ENCODE measurements around the gene PLCL2.
A peak's percentile ranks its signal among the peaks of the same experiment; 100 is the strongest.

PLCL2 gene

DNA sequence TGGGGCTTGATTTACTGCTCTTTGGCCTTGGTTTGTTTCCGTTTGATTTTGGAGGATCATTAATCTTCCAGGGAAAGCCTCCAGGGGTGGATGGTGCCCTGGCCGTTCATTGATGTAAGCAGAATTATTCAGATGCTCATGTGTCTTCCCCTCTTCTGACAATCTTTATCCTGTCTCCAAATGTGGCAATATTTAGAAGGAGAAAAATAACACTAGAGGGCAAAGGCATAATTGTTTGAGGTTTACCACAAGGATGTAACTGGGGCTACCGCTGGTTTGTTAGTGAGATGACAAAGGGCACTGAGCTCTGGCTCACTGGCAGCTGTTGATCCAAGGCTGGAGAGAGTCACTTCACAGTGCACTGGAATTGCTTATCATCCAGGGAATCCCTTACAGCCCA, 18.2 kb upstream of the PLCL2 start:
- DNase-seq (ENCODE audit: low read depth), result peak; percentile 47

DNA sequence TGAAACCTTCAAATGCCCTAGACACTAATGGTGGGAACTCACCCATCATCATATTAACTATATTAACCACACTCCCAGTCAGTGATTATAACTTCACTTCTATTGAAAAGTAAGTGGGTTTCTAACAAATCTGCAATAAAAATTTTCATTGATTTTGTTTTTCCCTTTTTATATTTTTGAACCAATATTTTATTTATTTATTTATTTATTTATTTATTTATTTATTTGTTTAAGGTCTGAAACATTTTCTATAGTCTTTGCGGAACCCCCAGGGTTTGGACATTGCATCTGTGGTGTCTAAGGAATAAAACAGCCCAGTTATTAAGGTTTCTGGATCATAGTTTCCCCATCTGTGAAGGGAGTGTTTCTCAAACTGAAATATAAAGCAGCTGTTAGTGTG, 16.2 kb upstream of the PLCL2 start:
- no peak for DNase-seq (ENCODE audit: low read depth)

DNA sequence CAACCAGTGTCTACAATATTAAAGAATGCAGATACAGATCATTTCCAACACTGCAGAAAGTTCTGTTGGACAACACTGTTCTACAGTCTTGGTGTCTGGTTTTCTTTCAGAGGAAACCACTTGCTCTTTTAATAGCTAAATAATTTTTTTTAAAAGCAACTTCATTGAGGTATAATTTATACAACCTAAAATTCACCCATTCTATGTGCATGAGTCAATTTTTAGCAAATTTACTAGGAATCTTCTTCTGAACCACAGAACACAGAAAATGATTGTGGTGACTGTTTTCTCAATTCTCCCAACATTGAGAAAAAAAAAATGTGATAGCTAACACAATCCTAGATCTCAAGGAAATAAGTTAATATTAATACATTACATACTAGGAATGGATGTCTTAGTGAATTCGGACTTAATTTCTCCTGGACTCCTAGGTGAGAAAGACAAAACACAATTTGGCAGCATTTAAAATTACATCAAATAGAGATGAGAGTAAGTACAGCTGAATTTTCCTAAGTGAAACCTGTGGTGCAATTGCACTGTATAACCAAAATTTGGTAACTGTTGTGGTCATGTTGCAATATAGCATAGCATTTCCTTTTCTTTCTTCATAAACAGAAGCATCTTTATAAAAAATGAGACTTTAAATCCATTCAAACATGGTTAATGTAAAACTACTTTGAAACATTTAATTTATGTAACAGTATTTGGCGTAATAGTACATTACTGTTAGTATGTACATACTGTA, 15.3 kb upstream of the PLCL2 start:
- no peak for DNase-seq (ENCODE audit: low read depth)

DNA sequence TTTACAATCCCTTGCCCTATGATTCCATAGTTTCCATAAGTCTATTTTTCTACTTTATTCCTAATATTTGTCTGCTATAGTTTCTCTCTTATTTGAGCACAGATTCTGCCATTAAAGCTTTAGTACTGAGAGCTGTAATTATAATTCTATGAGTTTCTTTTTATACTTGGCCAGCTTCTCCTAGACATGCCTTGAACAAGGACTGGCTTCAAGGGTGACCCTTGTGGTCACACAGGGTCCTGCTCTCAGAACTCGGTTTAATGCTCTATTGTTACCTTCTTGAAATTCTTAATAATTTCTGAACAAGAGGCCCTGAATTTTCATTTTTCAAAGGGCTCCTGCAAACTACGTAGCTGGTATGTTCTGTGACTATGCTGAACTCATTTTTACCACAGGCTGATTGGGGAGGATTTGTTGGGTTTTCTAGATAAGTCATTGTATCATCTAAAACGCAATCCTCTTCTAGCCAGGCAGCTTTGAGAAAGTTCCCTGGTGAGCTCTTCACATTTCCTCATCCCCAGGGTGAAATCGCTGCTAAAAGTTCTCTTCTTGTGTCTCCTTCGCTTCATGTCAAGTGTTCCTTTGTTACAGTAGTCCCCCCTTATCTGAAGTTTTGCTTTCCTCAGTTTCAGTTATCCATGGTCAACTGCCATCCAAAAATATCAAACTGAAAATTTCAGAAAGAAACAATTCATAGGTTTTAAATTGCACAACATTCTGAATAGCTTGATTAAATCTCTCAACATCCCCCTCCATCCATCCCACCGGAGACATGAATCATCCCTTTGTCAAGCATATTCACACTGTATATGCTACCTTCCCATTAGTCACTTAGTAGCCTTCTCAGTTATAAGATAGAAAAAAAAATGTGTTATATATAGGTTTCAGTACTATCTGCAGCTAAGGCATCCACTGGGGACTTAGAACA, 12.6 kb upstream of the PLCL2 start:
- no peak for DNase-seq (ENCODE audit: low read depth)

DNA sequence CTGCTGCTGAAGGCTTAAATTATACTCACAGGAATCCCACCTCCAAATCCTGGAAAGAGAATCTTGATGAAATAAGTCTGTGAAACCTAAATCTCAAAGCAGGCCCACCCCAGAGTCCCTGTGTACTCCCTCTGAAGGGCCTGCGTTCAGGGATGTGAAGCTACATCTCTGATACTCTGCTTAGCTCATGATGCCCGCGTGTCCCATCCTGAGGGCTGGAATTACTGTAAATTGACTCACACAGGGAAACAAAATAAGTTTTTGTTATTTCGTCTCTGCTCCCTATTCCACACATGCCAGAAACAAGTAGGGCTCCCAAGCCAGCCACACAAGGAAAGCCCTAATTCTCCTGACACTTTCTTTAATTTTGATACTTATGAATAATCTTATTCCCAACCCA, 10.9 kb upstream of the PLCL2 start:
- DNase-seq (ENCODE audit: low read depth), result no peak

DNA sequence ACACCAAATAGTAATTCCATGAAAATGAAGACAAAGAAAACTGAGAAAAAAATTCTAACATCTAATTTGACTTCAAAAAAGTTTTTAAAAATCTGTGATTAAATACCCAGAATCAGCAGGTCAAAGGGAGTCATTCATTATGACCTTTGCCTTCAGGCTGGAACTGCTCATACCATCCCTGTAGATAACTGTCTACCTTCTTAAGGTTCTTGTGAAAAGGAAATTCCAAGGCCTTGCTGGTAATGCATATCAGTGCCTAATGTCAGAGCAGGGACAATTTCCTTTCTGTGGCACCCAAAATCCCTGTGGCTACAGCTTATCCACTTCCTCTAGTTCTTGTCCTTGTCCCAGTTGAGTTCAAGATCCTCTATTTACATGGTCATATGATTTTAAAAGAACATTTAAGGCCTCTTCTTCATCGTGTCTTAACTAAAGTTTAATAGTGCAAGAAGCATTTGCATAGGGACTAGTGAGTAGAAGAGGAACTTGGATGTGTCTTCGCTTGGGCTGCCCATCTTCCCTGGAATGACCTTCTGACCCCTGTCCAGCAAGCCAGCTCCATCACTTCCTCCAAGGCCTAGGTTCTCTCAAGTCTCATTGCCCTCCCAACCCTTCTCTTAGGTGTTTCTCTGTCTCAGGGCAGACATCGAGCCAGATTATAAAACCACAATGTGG, 8.7 kb upstream of the PLCL2 start:
- no peak for DNase-seq (ENCODE audit: low read depth)

DNA sequence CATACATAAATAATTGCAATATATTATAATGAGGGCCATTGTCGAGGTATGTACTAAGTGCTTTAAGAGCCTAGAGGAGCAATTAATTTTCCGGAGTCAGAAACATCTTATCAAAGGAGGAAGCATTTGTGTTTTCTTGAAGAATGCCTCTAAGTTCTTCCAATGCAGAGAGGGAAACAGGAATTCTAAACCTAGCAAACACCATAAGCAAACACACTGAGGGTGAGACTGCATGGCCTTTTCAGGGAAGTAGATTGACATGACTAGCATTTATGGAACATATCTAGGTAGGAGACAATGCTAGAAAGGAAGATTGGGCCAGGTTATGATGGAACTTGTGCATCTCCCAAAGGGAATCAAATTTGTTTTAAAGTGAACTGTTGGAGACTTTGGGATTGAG, 7.2 kb upstream of the PLCL2 start:
- no peak for DNase-seq (ENCODE audit: low read depth)

DNA sequence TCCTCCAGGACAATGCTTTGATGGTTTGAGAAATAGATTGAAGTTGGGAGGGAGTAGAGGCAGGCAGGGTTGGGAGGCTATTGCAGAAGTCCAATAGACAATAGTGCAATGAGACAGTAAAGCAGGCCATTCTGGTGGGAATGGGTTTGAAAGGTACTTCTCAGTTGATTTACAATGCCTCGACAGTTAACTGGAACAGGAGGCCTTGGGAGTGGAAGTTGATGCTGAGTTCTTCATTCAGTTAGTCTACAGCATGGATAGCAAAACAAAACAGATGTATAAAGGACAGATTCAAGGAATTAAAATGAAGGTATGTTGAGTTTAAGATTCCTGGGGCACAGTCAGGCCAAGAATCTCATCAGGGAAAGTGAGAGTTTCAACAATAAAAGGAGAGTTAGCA, 6.8 kb upstream of the PLCL2 start:
- no peak for DNase-seq (ENCODE audit: low read depth)

DNA sequence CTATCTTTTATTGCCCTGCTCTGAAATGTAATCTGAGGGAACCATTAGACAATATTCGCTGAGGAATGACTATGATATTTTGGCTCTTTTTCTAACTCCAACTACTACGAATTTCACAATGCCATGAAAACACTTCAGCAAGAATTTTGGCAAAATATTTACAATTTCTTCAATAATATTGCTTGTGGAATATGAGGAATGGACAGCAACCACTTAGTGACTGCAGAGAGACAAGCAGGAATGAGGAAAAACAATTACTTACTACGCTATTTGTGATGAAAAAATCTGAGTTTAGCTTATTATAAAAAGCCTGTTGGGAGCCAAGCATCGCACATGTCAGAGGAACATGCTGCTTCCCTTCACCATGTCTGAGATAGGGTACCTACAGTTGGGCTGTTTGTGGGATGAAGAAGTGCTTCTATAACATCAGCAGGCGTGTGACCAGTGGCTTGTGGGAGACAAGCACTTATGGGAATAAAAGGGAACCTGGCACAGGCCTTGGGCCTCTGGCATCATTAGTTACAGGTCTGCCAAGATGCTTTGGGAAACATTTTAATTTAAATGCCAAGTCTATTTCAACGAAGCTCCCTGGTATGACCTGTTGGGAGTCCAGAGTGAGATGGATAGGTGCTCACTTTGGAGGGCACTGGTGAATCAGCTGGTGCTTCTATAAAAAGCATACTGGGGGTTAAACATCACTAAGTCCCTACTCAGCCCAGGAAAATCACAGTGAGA, 2.7 kb upstream of the PLCL2 start:
- DNase-seq (ENCODE audit: low read depth), result no peak

DNA sequence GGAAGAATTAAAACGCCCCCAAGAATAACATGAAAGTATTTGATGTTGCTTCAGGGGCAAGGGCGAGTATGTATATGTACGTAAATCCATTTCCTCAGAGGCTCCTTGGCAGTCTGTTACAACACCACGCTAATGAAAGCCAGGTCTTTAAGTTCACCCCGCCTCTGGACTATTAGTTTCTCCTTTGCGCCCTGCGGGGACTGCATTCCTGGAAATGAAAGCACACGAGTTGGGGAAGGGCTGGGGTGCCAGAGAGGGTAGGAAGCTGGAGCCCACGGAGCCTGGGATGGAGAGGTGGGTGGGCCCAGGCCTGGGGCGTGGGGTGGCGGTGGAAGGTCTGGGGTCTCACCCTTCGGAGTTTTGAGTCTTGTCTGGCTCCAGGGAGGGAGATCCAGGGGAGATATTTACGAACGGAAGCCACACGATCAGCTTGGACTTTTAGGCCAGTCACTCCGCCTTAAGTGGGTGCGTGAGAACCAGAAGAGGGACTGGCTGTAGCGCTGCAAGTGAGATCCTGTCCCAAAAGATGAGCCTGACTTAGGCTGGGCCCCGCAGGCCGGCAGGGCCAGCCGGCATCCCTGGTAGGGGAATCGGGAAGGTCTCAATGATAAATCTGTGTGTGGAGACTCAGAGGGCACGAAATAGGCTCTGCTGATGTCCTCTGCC, 1.6 kb upstream of the PLCL2 start:
- no peak for DNase-seq (ENCODE audit: low read depth)

DNA sequence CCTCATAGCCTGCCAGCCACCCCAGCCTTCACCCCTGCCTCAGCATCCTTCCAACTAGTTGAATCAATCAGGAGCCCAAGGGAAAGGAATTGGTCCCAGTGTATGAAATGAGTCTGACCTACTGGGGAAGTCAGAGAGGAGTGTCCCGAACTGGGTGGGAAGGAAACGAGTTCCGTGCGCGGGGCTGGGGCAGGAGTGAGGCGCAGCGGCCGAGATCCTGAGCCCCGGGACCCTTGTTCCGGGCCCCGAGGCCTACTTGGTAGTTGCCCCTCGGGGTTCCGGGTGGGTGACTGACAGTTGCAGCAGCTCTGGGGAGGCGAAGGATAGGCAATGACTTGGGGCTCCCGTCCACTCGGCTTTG, 1.1 kb upstream of the PLCL2 start:
- no peak for DNase-seq (ENCODE audit: low read depth)

DNA sequence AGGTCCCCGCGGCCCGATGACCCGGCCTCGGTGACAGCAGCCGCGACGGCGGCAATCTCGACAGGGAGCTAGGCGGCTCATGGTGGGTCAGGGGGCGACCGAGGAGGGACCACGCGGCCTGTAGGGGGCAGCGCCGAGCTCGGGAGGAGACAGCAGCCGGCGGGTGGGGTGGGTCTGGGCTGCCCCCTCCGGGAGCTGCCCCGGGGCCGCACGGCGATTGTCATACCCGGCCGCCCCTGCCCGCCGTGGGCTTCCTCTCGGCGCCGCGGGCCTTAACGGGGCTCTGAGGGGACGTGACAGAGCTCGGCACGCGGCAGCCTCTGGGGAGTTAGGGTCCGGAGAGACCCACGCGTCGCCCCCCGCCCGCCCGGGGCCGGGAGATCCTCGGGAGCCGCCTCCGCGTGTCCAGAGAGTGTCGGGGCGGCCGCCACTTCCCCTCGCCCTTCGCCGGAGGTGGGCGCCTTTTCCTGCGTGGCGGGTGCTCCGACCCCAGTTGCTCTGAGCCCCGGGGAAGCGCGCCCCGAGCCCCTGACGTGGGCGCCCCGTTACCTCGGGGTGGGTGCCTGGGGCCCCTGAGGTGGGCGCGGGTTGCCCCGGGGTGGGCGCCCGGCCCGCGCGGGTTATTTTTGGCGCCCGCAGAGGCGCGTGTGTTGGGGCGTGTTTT, 539 bp upstream of the PLCL2 start:
- no peak for DNase-seq (ENCODE audit: low read depth)

DNA sequence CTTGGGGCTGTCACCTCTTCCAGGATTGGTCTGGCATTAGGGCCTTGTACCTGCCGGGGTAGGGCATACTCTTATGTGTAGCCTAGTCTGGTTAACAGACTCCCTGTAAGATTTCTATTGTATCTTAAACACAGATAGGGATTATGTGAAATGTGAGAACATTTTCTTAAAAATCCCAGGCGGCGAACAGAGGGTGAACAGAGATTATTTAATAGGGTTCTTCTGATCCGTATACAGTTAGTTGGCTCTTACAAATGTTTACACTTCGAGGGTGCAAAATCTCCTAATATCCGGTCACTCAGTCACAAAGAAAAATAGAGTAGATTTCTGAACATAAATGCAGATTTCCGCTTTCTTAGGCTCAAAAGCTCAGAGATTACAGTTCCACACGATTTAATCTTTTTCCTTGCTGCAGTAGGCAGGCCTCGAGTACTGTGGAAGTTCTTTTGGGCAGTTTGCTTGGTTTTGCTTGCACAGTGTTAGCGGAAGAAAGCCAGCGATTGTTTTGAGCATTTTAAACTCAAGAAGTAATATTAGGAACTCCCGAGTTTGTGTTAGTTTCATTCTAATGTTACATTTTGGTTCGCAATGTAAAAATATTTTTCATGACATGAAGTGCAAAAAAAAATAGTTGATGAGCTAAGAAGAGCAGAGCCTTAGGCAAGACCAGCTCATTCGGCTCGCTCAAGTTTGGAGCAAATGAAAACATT, 993 bp downstream of the PLCL2 start:
- no peak for DNase-seq (ENCODE audit: low read depth)

DNA sequence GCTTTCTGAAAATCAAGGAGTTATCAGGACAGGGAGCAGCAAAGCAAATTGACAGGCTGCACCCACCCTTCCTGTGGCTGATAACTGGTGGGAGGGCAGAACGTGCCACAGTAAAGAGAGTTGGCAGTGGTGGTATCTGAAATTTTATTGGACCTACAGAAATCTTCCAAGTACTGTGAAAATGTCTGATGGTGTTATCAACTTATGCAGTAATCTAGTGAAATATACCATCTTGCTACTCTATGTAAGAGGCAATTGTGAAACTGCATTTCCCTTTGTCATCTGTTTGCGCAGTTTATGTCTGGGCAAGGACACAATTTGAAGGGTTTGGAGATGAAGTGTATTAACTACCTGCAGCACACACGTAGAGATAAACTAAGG, 1.5 kb downstream of the PLCL2 start:
- no peak for DNase-seq (ENCODE audit: low read depth)

DNA sequence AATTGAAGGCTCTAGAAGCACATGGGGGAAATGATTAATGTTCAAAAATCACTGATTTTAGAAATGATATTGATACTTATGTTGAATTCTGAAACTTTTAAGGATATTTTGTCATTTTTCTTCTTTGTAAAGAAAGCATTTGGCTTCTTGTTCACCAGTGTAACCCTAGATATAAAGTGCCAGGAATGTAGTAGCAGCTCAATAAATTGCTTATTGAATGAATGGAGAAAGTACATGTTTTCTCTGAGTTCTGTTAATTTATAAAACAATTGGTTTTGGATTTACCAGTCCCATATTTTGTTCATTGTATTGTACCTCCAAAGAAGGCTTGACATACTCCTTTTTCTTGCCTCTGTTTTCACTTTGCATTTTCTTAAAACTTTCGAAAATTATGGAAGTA, 2.4 kb downstream of the PLCL2 start:
- DNase-seq (ENCODE audit: low read depth), result no peak

DNA sequence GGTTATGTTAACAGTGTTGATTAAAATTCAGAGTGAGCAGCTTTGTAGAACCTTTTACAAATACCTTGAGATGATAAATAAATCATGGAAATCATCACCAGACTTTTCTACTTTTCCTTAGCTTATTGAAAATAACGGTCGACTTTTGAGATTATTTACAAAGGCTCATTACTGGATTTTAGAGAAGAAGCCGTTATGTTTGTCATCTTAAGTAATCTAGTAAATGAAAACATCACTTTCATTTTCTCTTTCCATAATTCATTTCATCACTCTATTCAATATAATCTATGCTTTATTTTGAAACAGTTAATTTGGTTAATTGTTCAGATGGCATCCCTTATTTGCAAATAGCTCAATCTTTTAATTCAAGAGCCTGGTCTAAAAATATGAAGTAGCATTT, 3.6 kb downstream of the PLCL2 start:
- no peak for DNase-seq (ENCODE audit: low read depth)

DNA sequence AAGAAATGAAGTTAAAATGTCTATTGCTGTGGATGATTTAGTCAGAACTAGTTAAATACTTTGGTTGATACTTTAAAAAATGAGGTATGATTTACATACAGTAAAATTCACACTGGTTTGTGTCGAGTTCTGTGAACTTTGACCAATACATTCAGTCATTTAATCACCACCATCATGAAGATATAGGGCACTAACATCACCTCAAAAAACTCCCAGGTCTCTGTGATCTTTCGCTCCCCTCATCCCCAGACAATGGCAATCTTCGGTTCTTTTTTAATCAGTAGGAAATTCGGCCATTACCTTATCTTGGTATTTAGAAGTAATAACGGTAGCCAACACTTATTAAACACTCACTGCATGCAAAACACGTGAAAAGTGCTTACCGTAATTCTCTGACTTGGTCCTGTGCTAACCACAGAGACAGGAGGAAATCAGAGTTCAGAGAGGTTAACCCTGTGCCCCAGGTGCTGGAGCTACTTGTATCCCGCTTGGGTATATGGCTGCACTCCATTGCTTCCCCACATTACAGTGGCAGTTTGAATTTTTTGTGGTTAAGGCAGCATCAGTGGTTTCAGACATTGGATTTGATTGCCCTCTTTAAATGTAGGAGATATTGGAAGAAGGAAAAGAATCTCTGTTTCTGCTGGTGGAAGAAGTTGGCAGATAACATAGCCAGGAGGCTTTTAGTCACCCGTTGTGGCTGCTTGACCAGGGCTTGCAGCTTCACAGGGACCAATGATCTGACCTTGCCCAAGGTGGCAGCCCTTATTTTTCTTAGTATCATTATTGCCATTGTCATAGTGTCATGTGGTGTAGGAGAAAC, 4.2 kb downstream of the PLCL2 start:
- no peak for DNase-seq (ENCODE audit: low read depth)

DNA sequence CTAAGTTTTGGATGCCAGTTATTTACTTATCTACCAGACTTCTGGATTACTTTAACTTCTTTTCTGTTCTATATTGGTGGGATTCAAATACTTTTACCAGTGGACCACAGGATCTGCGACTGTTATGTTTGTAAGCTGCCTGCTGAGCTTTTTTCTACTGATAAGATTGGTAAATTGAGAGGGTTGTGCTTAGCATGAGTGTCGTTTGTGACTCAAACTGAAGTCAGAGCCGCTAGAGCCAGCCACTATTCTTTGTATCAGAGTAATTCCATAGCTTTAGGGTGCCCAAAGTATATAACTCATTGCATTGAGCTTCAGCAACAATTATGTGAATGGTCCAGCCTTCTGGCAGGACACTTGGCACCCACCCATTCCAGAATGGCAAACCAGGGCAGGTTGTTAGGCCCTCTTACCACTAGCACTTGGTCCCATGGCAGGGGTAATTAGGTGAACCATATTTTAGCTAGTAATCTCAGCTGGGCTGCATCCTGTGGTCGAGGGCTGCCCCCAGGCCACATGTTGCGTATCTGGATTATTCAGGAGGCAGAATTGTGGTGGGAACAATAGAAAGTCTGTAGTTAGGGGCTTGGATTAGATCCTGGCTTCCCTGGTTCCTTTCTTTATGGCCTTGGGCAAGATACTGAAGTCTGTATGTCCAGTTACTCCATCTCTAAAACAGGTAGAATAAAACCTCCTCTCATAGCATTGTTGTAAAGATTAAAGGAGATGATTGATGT, 6.0 kb downstream of the PLCL2 start:
- DNase-seq (ENCODE audit: low read depth), result no peak

DNA sequence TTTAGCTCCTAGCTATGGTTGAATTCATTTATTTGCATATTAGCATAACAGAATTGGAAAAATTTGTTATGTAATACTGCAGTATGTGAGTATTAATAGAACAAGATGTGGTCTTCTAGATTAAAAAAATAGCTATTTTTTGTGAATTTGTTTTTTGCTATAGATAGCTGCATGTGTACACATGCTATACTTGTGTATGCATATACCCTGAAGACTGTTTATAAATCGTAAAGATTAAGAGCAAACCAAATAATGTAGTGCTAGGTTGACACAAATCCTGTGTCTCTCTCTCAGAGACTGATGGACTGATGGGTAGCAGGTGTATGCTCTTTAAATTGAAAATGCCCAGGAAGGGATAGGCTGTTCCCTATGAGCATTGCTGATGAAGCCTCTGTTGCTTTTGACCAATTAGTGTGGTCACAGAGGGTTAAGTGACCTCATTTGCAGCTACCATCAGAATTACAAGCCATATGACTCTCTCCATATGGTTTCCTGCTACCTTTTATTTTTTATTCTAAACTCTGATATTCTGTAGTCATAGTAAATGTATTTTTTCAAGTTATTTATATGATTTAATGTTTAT, 9.0 kb downstream of the PLCL2 start:
- DNase-seq (ENCODE audit: low read depth), result no peak
